ENCODE measurements around the gene ZFP91. TPM values are rescaled to one million over a fixed set of nuclear protein-coding genes. Genes with fewer than 3 reads are reported as not detected.

The ZFP91 gene
- 80.4 TPM for total RNA-seq (2021; ENCODE audit: unreplicated experiment)
- polyA plus RNA-seq (2012; ENCODE audit: insufficient read length) = 31.9 TPM
- percentile 98 among the genes with signal in this experiment for Bru-seq, nascent RNA
- BruChase-seq, experiment 1, labeled RNA remaining after a 2-hour chase = percentile 100 among the genes with signal in this experiment
- BruChase-seq, experiment 2, labeled RNA remaining after a 6-hour chase = percentile 100 among the genes with signal in this experiment
- long read RNA-seq, full-length matches to known transcripts = 44 of 66 reads
- long read RNA-seq, partial matches to known transcripts = 17 of 66 reads
- long read RNA-seq, other reads (novel, unspliced or antisense) = 5 of 66 reads

- POLR2A ChIA-PET = interaction anchor here (0.6 kb wide), 1 partner anchor 51 kb away, joined by 4 read pairs; no protein-coding TSS in a partner anchor
- intact Hi-C loops (cut with micrococcal nuclease; ENCODE audit: unreplicated experiment) = loop anchor here (10.0 kb wide), 1 partner anchor 96 kb away; no protein-coding TSS in a partner anchor
- ATAC-seq = peak; percentile 82
- H3K9me3 ChIP-seq (ENCODE audit: control insufficient read depth, insufficient read depth, low read depth, low read length) = no peaks in the 10 kb centered on the region
- in situ Hi-C loops (cut with HindIII; ENCODE audit: low pct_unique_long_range_greater_than_20kb, low sequenced_read_pairs) = no loop called here
- H3K36me3 ChIP-seq (ENCODE audit: control insufficient read depth, insufficient read depth, low read length) = peaks cover 12% of the 10 kb centered on the region
- DNase-seq (ENCODE audit: low read depth, low spot score) = peak; percentile 88
- no TSS peak for BruUV-seq (replicated peaks)
- H3K27ac ChIP-seq (ENCODE audit: low read length) = peak within 1 kb of the TSS; percentile 100
- peak within 1 kb of the TSS; percentile 92 to 94 for H3K4me3 ChIP-seq (ENCODE audit: low read depth in 2 of 2, low read length in 2 of 2)
- no peaks in the 10 kb centered on the region for H3K27me3 ChIP-seq (ENCODE audit: control insufficient read depth, insufficient read depth, low read length)
- TF ChIP-seq SIN3A (IDR thresholded peaks at IDR 0.05; ENCODE audit: borderline replicate concordance, insufficient read depth, low read depth, low read length) (0 out of 2 replicates have a peak, but pooled peaks have one; percentile 44), POLR2AphosphoS5 (IDR thresholded peaks at IDR 0.05; ENCODE audit: low read depth, low read length) (0 out of 2 replicates have a peak, but pooled peaks have one; percentile 26), REST (IDR thresholded peaks at IDR 0.05; ENCODE audit: insufficient read depth in 1 of 2, low read depth in 2 of 2, low read length in 1 of 2) (no peak), TCF7L2 (IDR thresholded peaks at IDR 0.05; ENCODE audit: low read depth, low read length) (no peak)
- TF ChIP-seq, protein P1, sequence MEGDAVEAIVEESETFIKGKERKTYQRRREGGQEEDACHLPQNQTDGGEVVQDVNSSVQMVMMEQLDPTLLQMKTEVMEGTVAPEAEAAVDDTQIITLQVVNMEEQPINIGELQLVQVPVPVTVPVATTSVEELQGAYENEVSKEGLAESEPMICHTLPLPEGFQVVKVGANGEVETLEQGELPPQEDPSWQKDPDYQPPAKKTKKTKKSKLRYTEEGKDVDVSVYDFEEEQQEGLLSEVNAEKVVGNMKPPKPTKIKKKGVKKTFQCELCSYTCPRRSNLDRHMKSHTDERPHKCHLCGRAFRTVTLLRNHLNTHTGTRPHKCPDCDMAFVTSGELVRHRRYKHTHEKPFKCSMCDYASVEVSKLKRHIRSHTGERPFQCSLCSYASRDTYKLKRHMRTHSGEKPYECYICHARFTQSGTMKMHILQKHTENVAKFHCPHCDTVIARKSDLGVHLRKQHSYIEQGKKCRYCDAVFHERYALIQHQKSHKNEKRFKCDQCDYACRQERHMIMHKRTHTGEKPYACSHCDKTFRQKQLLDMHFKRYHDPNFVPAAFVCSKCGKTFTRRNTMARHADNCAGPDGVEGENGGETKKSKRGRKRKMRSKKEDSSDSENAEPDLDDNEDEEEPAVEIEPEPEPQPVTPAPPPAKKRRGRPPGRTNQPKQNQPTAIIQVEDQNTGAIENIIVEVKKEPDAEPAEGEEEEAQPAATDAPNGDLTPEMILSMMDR (IDR thresholded peaks at IDR 0.05) = no peak
- peaks cover 45% of the 10 kb centered on the region for H3K4me1 ChIP-seq (ENCODE audit: control insufficient read depth, insufficient read depth, low read length)
- CTCF ChIA-PET = no interaction called here
These were observed at the start of gene ZFP91 for GRCh38 chr11:58578635-58579191. Gene ZFP91 (plus strand): TSS chr11:58579063. CDS start chr11:58579282, 219 bp downstream.

GRCh38 chr11:58530236-58530635 is 48.6 kb upstream of the ZFP91 start:
- H3K27me3 ChIP-seq (ENCODE audit: control insufficient read depth, insufficient read depth, low read length) = no peaks in the 10 kb centered on the region
- no peak for DNase-seq (ENCODE audit: low read depth, low spot score)
- H3K36me3 ChIP-seq (ENCODE audit: control insufficient read depth, insufficient read depth, low read length) = no peaks in the 10 kb centered on the region
- CTCF ChIA-PET = no interaction called here
- TF ChIP-seq, protein P1 (IDR thresholded peaks at IDR 0.05) = no peak
- TF ChIP-seq REST (IDR thresholded peaks at IDR 0.05; ENCODE audit: insufficient read depth in 1 of 2, low read depth in 2 of 2, low read length in 1 of 2) = no peak
- no peak for TF ChIP-seq TCF7L2 (IDR thresholded peaks at IDR 0.05; ENCODE audit: low read depth, low read length)
- no peak for TF ChIP-seq POLR2AphosphoS5 (IDR thresholded peaks at IDR 0.05; ENCODE audit: low read depth, low read length)
- TF ChIP-seq SIN3A (IDR thresholded peaks at IDR 0.05; ENCODE audit: borderline replicate concordance, insufficient read depth, low read depth, low read length) = no peak
- in situ Hi-C loops (cut with HindIII; ENCODE audit: low pct_unique_long_range_greater_than_20kb, low sequenced_read_pairs) (no loop called here), intact Hi-C loops (cut with micrococcal nuclease; ENCODE audit: unreplicated experiment) (no loop called here)
- no peak overlapping the region for H3K4me3 ChIP-seq (ENCODE audit: low read depth in 2 of 2, low read length in 2 of 2)
- ATAC-seq = no peak
- no peaks in the 10 kb centered on the region; the same call in 1 of the 2 replicates for H3K4me1 ChIP-seq (ENCODE audit: control insufficient read depth, insufficient read depth, low read length)
- H3K9me3 ChIP-seq (ENCODE audit: control insufficient read depth, insufficient read depth, low read depth, low read length) = no peaks in the 10 kb centered on the region
- H3K27ac ChIP-seq (ENCODE audit: low read length) = no peak overlapping the region
- POLR2A ChIA-PET = no interaction called here
- BruUV-seq (replicated peaks) = no TSS peak

Data from Panc1 (cell line).